HFFc6 (cell line): ENCODE data around the gene ODR4. TPM values are rescaled to one million over a fixed set of nuclear protein-coding genes. Genes with fewer than 3 reads are reported as not detected.

ENCODE experiments used
- DNase-seq: peaks from one replicate; pipeline ENCODE4 v3.0.0-alpha.2; 2018
- H3K27ac Mint-ChIP-seq: 2 replicates; pipeline ENCODE4 v1.8.0; 2020; ENCODE audit warnings: mild to moderate bottlenecking, mixed read lengths
- H3K27me3 Mint-ChIP-seq: 2 replicates; pipeline ENCODE4 v1.8.0; 2021; ENCODE audit warnings: mild to moderate bottlenecking, moderate library complexity, mixed read lengths; ENCODE audit not compliant: insufficient read depth
- H3K36me3 Mint-ChIP-seq: 2 replicates; pipeline ENCODE4 v1.8.0; 2021; ENCODE audit warnings: low read depth, mixed read lengths
- H3K4me1 Mint-ChIP-seq: 2 replicates; pipeline ENCODE4 v1.8.0; 2020; ENCODE audit warnings: low read depth, mixed read lengths
- H3K4me3 Mint-ChIP-seq: 2 replicates; pipeline ENCODE4 v1.8.0; 2020; ENCODE audit warnings: mild to moderate bottlenecking, moderate library complexity, mixed read lengths
- H3K9me3 Mint-ChIP-seq: 2 replicates; pipeline ENCODE4 v1.8.0; 2020; ENCODE audit warnings: mild to moderate bottlenecking, mixed read lengths
- total RNA-seq, 6 experiments: library from RNA; stranded (reverse); fragmentation: NEBNext Ultra II Directional; extraction: Animal tissue kit (Norgen Biotek cat#: 25700); gene quantifications; 2 replicates in 1 of 6; 3 replicates in 5 of 6; pipeline ENCODE4 v1.2.3, GENCODE V29; 2021
- TF ChIP-seq, protein P1 (sequence below): fragments of 200-600 bp; sonication (generic); IDR thresholded peaks from 2 replicates; pipeline ENCODE4 v1.5.0; 2021; ENCODE audit warnings: antibody characterized with exemption, mild to moderate bottlenecking

The ODR4 gene
- total RNA-seq, 6 experiments from 2014 or later: 10.1 to 15.9 (median 13.1) TPM

DNA sequence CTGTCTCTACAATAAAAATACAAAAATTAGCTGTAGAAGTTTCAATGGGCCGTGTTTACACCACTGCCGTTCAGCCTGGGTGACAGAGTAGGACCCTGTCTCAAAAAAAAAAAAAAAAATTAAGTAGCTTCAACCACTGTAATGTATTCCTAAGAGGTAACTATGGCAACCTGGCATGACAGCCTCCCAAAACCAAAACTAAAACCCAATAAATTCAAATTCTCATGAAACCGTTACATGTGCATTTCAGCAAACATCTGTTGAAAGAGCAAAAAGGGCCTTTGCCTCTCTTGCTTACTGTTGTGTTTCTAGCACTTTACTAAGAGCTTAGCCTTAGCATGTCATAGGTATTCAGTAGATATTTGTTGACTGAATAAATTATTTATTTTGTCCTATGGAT, 33.5 kb downstream of the ODR4 start:
- peaks cover 8% of the 10 kb centered on the region for H3K4me1 Mint-ChIP-seq
- no peaks in the 10 kb centered on the region for H3K27me3 Mint-ChIP-seq
- no peaks in the 10 kb centered on the region for H3K36me3 Mint-ChIP-seq
- DNase-seq: no peak
- no peak overlapping the region for H3K4me3 Mint-ChIP-seq
- TF ChIP-seq, protein P1, sequence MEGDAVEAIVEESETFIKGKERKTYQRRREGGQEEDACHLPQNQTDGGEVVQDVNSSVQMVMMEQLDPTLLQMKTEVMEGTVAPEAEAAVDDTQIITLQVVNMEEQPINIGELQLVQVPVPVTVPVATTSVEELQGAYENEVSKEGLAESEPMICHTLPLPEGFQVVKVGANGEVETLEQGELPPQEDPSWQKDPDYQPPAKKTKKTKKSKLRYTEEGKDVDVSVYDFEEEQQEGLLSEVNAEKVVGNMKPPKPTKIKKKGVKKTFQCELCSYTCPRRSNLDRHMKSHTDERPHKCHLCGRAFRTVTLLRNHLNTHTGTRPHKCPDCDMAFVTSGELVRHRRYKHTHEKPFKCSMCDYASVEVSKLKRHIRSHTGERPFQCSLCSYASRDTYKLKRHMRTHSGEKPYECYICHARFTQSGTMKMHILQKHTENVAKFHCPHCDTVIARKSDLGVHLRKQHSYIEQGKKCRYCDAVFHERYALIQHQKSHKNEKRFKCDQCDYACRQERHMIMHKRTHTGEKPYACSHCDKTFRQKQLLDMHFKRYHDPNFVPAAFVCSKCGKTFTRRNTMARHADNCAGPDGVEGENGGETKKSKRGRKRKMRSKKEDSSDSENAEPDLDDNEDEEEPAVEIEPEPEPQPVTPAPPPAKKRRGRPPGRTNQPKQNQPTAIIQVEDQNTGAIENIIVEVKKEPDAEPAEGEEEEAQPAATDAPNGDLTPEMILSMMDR: no peak
- H3K27ac Mint-ChIP-seq: no peak overlapping the region
- H3K9me3 Mint-ChIP-seq: no peaks in the 10 kb centered on the region

DNA sequence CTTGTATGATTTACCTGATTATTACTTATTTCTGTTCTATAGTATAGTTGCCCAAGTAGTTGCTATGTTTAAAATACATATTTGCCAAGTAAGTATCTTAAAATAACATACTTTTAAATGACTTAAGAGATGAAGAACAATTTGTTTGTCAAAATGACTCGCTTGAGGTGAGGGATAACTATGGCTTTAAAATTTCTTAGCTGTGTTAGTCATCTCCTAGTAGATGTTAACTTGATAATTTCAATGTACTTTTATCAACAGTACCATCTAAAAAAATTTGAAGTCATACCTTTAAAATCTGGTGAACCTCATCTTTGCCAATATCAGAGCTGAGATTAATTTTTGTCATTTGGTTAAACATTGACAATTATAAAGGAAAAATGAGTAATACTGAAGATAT, 37.7 kb downstream of the ODR4 start:
- Mint-ChIP-seq H3K4me3 (no peak overlapping the region), H3K36me3 (no peaks in the 10 kb centered on the region), H3K27ac (no peak overlapping the region), H3K4me1 (peaks cover 8% of the 10 kb centered on the region), H3K27me3 (no peaks in the 10 kb centered on the region), H3K9me3 (no peaks in the 10 kb centered on the region)
- TF ChIP-seq, protein P1: no peak
- no peak for DNase-seq

DNA sequence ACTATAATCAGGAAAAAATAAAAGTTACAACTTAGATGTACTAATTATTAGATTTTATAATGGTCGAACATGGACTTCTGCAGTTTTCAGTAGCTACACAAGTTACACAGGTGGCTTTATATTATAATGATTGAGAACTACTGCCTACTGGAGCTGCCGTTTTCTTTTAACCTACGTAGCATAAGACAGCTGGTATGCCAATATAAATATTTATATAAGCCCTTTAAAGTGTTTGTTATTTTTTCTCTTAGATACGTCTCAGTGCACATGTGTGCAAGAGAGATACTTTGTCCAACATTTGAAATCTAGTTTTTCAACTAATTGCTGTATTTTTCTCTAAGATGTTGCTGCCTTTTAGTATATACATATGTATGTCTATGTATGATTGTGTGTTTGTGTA, 42.9 kb downstream of the ODR4 start:
- no peak for DNase-seq
- Mint-ChIP-seq H3K36me3 (peaks cover 24% of the 10 kb centered on the region), H3K27ac (no peak overlapping the region), H3K4me1 (peaks cover 15% of the 10 kb centered on the region), H3K9me3 (no peaks in the 10 kb centered on the region), H3K4me3 (no peak overlapping the region), H3K27me3 (no peaks in the 10 kb centered on the region)
- TF ChIP-seq, protein P1: no peak

GRCh38 chr1:186420311-186420710, 44.7 kb downstream of the ODR4 start:
- Mint-ChIP-seq H3K36me3 (peaks cover 32% of the 10 kb centered on the region), H3K4me3 (no peak overlapping the region), H3K27me3 (no peaks in the 10 kb centered on the region), H3K27ac (no peak overlapping the region), H3K4me1 (peaks cover 11% of the 10 kb centered on the region), H3K9me3 (no peaks in the 10 kb centered on the region)
- no peak for DNase-seq
- TF ChIP-seq, protein P1: no peak

DNA sequence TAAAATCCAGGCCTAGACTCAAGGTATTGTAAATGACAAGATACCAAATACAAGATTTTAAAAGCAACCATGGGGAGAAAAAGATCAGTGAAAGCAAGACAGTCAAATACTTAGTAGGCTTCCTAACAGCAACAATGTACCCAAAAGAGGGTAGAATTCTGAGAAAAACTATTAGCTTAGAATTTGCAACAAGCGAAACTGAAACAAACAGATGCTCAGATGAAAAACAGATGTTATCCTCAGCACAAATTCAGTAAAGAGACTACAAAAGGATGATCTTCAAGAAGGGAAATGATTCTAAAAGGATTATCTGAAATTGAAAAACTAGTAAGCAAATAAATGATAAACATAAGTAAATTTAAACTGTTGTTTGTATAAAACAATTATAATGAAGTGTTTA, 45.3 kb downstream of the ODR4 start:
- peaks cover 32% of the 10 kb centered on the region for H3K36me3 Mint-ChIP-seq

More for the DNA sequence above, 45.3 kb downstream of the ODR4 start:
- no peaks in the 10 kb centered on the region for H3K27me3 Mint-ChIP-seq
- H3K4me1 Mint-ChIP-seq: peaks cover 11% of the 10 kb centered on the region
- H3K27ac Mint-ChIP-seq: peak overlapping the region; percentile 9; the same call in 1 of the 2 replicates
- H3K9me3 Mint-ChIP-seq: no peaks in the 10 kb centered on the region
- no peak overlapping the region for H3K4me3 Mint-ChIP-seq
- DNase-seq: no peak
- TF ChIP-seq, protein P1: no peak
